ENCODE results near the gene MEGF11.

The MEGF11 gene

GRCh38 chr15:65960586-65960985 is 293.0 kb downstream of the MEGF11 start:
- no peak for DNase-seq

GRCh38 chr15:65958835-65959234 is 294.7 kb downstream of the MEGF11 start:
- no peak for DNase-seq

- DNase-seq = no peak
Observed at GRCh38 chr15:65957451-65957850, 296.1 kb downstream of the MEGF11 start.

DNA sequence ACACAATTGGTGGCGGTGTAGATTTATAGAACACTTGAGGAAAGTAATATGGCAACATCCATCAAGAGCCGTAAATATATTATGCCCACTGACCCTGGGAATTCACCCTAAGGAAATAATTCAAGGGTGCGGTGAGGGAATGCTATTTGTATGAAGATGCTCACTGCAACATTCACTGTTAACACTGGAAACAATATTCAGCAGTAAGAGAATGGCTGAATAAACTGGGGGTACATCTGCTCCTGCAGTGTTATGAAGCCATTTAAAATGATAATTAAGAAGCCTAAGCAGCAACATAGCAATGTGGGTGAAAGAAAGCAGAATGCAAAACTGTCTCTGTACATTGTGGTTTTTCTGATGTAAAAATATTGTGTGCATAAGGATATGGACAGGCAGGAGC is 296.7 kb downstream of the MEGF11 start:
- DNase-seq = no peak

GRCh38 chr15:65956307-65956706 is 297.2 kb downstream of the MEGF11 start:
- no peak for DNase-seq

GRCh38 chr15:65954289-65954741 is 299.2 kb downstream of the MEGF11 start:
- DNase-seq = no peak

DNA sequence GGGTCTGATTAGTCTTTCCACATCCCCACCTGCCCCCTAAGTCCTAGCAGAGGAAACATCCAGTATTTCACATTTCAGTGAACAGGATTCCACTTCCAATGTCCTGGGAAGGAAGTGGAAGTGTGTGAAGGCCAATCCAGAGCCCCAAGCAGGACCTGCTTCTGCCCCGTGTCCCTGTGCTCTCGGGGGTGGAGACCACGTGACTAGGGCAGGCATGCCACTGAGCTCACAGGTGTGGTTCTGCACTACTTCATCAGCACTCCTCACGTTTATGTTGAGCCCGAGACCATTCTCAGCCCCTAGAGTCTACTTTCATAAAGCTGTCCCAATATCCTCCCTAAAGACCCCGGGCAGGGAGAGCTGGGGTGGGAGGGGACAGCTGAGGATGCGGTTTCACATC is 299.9 kb downstream of the MEGF11 start:
- no peak for DNase-seq

GRCh38 chr15:65952391-65953053 is 301.0 kb downstream of the MEGF11 start:
- DNase-seq = no peak

DNA sequence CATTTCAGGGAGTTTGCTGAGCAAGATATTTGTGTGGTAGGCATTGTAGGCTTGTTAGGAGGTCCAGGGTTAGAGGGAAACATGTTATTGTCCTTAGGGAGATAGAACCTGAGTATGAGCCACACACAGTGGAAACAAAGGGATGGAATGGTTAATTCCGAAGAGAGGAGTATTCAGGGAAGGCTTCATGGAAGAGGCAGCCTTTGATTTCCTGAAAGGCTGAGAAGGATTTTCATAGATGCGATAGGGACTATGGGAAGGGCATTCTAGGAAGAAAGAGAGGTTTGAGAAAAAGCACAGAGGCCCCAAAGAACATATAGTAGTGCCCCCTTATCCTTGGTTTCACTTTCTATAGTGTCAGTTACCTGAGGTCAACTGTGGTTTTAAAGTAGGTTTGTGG is 302.5 kb downstream of the MEGF11 start:
- DNase-seq = no peak

- DNase-seq = no peak
Observed at GRCh38 chr15:65949491-65949890, 304.1 kb downstream of the MEGF11 start.

DNA sequence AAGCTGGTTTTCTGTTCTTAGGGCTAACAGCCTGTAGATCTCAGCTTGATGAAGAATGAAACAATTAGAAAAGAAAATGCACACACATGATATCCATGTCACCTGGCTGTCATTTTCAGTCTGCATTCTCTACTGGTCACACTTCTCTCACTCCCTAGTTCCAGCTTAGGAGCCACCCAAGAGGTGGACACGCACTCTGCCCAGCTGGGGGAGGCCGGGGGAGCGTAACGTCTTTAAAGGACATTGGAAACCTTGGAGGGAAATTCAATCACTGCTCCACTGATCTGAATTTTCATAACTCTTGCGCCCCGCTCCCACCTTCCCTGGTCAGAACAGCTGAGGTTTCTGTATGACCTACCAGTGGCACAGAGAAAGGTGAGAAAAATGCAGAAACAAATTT is 304.5 kb downstream of the MEGF11 start:
- DNase-seq = no peak

- no peak for DNase-seq
Observed at GRCh38 chr15:65948383-65948782, 305.2 kb downstream of the MEGF11 start.

- DNase-seq = no peak
Observed at GRCh38 chr15:65947041-65947440, 306.5 kb downstream of the MEGF11 start.

GRCh38 chr15:65945616-65946015 is 307.9 kb downstream of the MEGF11 start:
- no peak for DNase-seq

- no peak for DNase-seq
Observed at GRCh38 chr15:65944404-65944803, 309.1 kb downstream of the MEGF11 start.

DNA sequence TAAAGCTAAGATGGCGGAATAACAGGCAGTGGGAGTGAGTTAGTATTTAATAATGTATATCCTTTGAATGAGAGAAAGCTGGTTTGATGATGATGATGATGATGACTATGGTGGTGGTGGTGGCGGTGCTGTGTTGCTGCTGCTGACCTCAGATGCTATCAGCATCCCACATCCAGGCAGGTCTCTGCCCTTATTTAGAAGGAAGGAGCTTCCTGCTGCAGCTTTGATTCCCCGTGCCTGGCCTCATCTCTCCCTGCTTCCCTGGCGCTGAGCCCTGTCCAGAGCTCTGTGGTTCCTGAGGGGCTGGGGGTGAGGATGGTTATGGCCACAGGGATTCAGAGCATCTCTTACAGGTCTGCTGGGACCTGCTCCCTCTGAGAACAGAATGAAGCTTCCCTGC is 311.1 kb downstream of the MEGF11 start:
- DNase-seq = no peak

GRCh38 chr15:65940618-65940909 is 313.0 kb downstream of the MEGF11 start:
- no peak for DNase-seq

DNA sequence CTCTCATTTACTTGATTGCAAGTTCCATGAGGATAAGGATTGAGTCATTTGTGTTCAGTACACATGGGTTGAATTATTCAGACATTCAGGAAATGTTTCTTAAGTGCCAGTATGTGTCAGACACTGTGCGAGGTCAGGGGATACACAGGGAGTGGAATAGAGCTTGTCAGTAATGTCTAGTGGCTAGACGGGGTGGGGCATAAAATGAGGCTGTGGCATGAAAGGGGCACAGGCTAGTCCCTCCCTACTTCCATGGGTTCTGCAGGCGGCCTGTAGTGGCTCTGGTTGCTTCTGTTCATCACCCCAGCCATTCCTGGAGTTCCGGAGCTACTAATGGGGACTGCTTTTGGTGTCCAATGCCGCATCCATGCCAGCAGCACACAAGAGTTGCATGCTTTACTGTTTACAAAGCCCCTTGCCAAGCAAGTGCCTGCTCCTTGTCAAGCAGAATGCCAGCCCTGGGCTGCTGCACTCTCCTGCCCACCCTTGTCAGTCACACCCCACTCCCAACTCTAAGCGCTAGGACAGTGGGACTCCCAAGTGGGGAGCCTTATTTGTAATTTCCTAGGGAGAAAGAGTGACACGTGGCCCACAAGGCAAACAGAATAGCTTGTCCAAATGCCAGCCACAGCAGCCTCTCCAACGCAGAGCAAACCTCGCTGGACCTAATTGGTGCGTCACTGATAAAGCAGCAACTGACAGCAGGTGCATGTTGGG is 313.5 kb downstream of the MEGF11 start:
- no peak for DNase-seq

GRCh38 chr15:65938604-65939003 is 314.9 kb downstream of the MEGF11 start:
- no peak for DNase-seq

DNA sequence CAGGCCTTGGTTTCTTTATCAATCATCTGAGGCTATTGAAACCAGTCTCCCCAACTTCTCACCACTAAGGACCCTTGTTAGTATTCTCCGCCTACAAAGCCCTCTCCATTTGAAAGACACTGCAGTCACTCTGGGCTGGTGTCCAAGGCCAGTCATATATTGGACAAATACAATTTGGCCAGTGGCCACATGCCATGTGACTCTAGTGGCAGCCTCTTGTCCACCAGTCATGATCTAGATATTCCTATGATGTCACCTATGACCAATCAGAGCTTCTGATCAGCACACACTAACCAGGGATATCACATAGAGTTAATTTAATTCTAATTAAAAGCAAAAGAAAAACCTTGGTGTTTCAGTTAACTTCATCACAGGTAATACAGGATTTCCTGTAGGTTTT is 316.1 kb downstream of the MEGF11 start:
- no peak for DNase-seq

DNA sequence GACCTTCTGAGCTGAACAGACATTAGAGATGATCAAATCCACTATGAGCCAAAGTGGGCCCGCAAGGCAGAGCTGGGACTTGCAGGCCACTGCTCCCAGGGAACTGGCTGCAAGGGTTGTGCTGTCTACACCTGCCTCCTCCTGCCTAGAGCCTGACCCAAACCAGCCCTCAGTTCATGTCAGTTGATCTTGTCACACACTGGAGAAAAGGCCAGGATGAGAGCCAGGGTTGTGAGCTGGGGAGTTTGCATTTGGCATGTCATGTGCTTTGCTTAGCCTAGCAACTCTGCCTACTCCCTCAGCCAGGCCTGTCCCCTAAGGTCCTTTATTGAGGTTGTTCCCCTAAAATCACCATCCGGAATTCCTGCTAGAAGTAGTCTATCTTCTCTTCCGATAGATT is 316.5 kb downstream of the MEGF11 start:
- no peak for DNase-seq

DNA sequence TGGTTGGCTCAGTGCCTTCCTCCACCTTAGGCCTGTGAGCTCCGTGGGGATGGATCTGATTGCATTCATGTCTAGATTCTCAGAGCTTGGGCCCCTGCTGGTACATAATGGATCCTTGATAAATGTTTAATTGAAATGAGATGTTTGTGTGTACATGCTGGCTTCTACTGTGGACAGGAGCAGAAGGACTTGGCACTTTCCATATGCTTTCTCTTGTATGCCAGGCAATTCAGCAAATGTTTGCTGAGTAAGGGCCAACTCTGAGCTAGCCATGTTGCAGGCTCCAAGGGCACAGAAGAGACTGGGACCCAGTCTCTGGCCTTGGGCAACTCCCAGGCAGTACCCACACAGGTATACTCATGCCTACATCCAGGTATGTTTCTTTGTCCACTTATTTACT is 317.3 kb downstream of the MEGF11 start:
- DNase-seq = no peak

DNA sequence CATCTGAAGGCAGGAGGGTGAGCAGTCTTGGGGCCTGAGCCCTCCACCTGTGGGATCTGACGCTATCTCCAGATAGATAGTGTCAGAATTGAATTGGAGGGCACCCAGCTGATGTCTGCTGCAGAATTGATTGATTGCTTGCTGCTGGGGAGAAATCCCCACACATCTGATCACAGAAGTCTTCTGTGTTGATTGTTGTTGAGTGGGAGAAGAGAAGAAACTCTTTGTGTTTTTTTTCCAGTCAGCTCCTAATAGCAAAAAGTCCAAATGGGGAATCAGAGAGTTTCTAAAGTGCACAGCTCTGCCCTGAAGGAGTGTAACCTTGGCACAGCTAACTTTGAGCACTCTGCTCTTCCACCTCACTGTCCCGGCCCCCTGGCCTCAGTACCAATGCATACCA is 318.2 kb downstream of the MEGF11 start:
- DNase-seq = no peak

DNA sequence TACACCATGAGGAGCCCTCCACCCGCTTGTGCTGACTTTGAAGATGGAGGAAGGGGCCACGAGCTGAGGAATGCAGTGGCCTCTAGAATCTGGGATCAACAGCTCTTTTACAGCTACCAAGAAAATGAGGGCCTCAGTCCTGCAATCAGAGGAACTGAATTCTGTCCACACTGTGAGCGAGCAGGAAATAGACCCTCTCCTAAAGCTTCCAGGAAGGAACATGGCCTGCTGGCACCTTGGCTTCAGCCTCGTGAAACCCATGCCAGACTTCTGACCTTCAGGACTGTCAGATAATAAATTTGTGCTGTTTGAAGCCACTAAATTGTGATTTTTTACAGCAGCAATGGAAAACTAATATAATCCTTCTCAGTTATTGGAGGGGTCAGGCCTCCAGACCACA is 322.3 kb downstream of the MEGF11 start:
- no peak for DNase-seq

DNA sequence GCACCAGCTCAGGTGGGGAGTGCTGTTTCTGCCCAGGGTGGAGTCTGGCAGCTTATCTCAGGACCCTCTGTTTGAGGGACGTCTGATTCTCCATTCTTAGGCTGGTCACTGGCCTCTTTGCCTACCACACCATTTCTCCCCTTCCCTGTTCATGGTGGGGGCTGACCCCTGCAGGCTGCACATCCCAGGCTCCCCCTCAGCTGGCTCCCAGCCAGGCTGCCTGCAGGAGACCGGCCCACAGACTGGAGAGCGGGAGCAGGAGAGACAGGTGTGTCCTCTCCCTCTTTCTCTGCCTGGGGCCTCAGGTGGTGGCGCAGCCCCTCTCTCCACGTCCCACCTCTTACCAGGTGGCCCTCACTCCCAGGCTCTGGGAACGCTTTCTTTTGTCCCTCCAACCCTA is 323.4 kb downstream of the MEGF11 start:
- no peak for DNase-seq
